Activated CD8-positive, alpha-beta memory T cell treated with anti-CD3 and anti-CD28 coated beads, Interleukin-2, amount 50 U/mL, for 4 hours (primary cell): ENCODE results near the gene NOMO2.
"Not testable (repeated sequence)": the region's sequence is repeated elsewhere in the genome, so short reads cannot be mapped to it uniquely, and the experiment has no call there.

Experiments used
- DNase-seq: peaks from one replicate; pipeline ENCODE4 v3.0.0-alpha.2; 2020

NOMO2 gene

GRCh38 chr16:18561727-18562314, at the start of gene NOMO2:
NOMO2 (minus strand) TSS chr16:18562097; CDS start chr16:18562040, 57 bp downstream.
- peak; percentile 89 for DNase-seq

- not testable (repeated sequence) for DNase-seq
These were observed 48.4 kb upstream of the NOMO2 start for GRCh38 chr16:18610147-18610803.

- not testable (repeated sequence) for DNase-seq
These were observed 46.4 kb upstream of the NOMO2 start for GRCh38 chr16:18608271-18608670.

- not testable (repeated sequence) for DNase-seq
These were observed 41.8 kb upstream of the NOMO2 start for GRCh38 chr16:18603572-18604246.

- not testable (repeated sequence) for DNase-seq
These were observed 36.7 kb upstream of the NOMO2 start for GRCh38 chr16:18598582-18598981.

- DNase-seq: not testable (repeated sequence)
These were observed 35.8 kb upstream of the NOMO2 start for GRCh38 chr16:18597734-18598133.

GRCh38 chr16:18597319-18597718, 35.4 kb upstream of the NOMO2 start:
- not testable (repeated sequence) for DNase-seq

GRCh38 chr16:18595796-18596195, 33.9 kb upstream of the NOMO2 start:
- not testable (repeated sequence) for DNase-seq

GRCh38 chr16:18594880-18595279, 33.0 kb upstream of the NOMO2 start:
- not testable (repeated sequence) for DNase-seq

GRCh38 chr16:18593904-18594303, 32.0 kb upstream of the NOMO2 start:
- DNase-seq: not testable (repeated sequence)

- DNase-seq: not testable (repeated sequence)
These were observed 31.1 kb upstream of the NOMO2 start for GRCh38 chr16:18592982-18593381.

- not testable (repeated sequence) for DNase-seq
These were observed 30.0 kb upstream of the NOMO2 start for GRCh38 chr16:18591908-18592307.

- DNase-seq: not testable (repeated sequence)
These were observed 29.5 kb upstream of the NOMO2 start for GRCh38 chr16:18591441-18591840.

GRCh38 chr16:18589806-18590205, 27.9 kb upstream of the NOMO2 start:
- not testable (repeated sequence) for DNase-seq

- not testable (repeated sequence) for DNase-seq
These were observed 25.0 kb upstream of the NOMO2 start for GRCh38 chr16:18586560-18587540.

GRCh38 chr16:18585789-18586188, 23.9 kb upstream of the NOMO2 start:
- not testable (repeated sequence) for DNase-seq

GRCh38 chr16:18582902-18583301, 21.0 kb upstream of the NOMO2 start:
- no peak for DNase-seq

GRCh38 chr16:18580396-18580795, 18.5 kb upstream of the NOMO2 start:
- DNase-seq: not testable (repeated sequence)

- DNase-seq: not testable (repeated sequence)
These were observed 17.4 kb upstream of the NOMO2 start for GRCh38 chr16:18579261-18579660.

- DNase-seq: not testable (repeated sequence)
These were observed 16.0 kb upstream of the NOMO2 start for GRCh38 chr16:18577942-18578341.

GRCh38 chr16:18575945-18576344, 14.0 kb upstream of the NOMO2 start:
- DNase-seq: not testable (repeated sequence)

- not testable (repeated sequence) for DNase-seq
These were observed 13.5 kb upstream of the NOMO2 start for GRCh38 chr16:18575298-18575917.
